Endothelial cell of umbilical vein (primary cell): ENCODE data around the gene CEBPG.

Experiments used
- CTCF ChIP-seq, 2 donors: IDR thresholded peaks; 1 replicate in 1 of 2; 2 replicates in 1 of 2; pipeline ENCODE4 v1.5.1; 2011; ENCODE audit warnings: low read length in 2 of 2, mild to moderate bottlenecking in 2 of 2, moderate library complexity in 2 of 2, control low read depth in 1 of 2, inconsistent platforms in 1 of 2, low read depth in 1 of 2; ENCODE audit not compliant: insufficient read depth in 1 of 2; ENCODE audit errors: extremely low read depth in 1 of 2
- EZH2 ChIP-seq: IDR thresholded peaks from 2 replicates; pipeline ENCODE4 v1.6.1; 2012; ENCODE audit warnings: borderline replicate concordance, low read depth, mild to moderate bottlenecking, moderate library complexity, low read length, inconsistent platforms; ENCODE audit not compliant: severe bottlenecking
- FOS ChIP-seq: IDR thresholded peaks from 2 replicates; pipeline ENCODE4 v1.6.1; 2011; ENCODE audit warnings: mild to moderate bottlenecking, low read length, moderate library complexity, borderline replicate concordance; ENCODE audit not compliant: insufficient read depth
- GATA2 ChIP-seq: IDR thresholded peaks from 2 replicates; pipeline ENCODE4 v1.7.0; 2011; ENCODE audit warnings: low read depth, mild to moderate bottlenecking, moderate library complexity, mixed read lengths, low read length; ENCODE audit not compliant: insufficient read length, insufficient read depth
- JUN ChIP-seq: IDR thresholded peaks from 2 replicates; pipeline ENCODE4 v1.6.1; 2011; ENCODE audit warnings: borderline replicate concordance, low read depth; ENCODE audit not compliant: insufficient read length, insufficient read depth
- MAX ChIP-seq: IDR thresholded peaks from 2 replicates; pipeline ENCODE4 v1.6.1; 2011; ENCODE audit not compliant: insufficient read depth, insufficient read length
- MYC ChIP-seq: IDR thresholded peaks from one replicate; pipeline ENCODE4 v1.6.1; 2011; ENCODE audit warnings: mild to moderate bottlenecking, low read depth, low read length
- POLR2A ChIP-seq: IDR thresholded peaks from 2 replicates; pipeline ENCODE4 v1.6.1; 2012; ENCODE audit warnings: low read depth, mild to moderate bottlenecking, control low read depth, low read length
- POLR2AphosphoS5 ChIP-seq: IDR thresholded peaks from 2 replicates; pipeline ENCODE4 v1.6.1; 2012; ENCODE audit warnings: low read depth, mild to moderate bottlenecking, control low read depth, low read length, moderate library complexity; ENCODE audit not compliant: insufficient read depth

- TF ChIP-seq CTCF (IDR thresholded peaks at IDR 0.05; ENCODE audit: extremely low read depth in 1 of 2, insufficient read depth in 1 of 2, low read depth in 1 of 2, low read length in 2 of 2), result no peak
- TF ChIP-seq POLR2A, result no peak
- no peak for TF ChIP-seq POLR2AphosphoS5
- no peak for TF ChIP-seq JUN
- TF ChIP-seq EZH2, result no peak
- TF ChIP-seq FOS, result no peak
- TF ChIP-seq MAX, result no peak
- no peak for TF ChIP-seq MYC
- TF ChIP-seq GATA2, result no peak
Observed at GRCh38 chr19:33344573-33344925, 29.0 kb upstream of the CEBPG start.
